PC-3 (cell line): ENCODE measurements around the gene ZNF668. TPM values are rescaled to one million over a fixed set of nuclear protein-coding genes. Genes with fewer than 3 reads are reported as not detected.

ENCODE experiments used
- ATAC-seq: fragments of 200-7000 bp; cut with Tn5 transposase; 2 replicates; pipeline ENCODE4 v1.9.1; 2020; ENCODE audit warnings: mild to moderate bottlenecking, moderate library complexity
- BruUV-seq: library from RNA; stranded (reverse); fragments of 400-500 nt; replicated peaks from 2 replicates; lab custom pipeline; 2021; lab: Mats Ljungman, UMichigan
- CTCF ChIA-PET: fragments of 300-600 bp; sonication (Branson Sonifier 250); formaldehyde crosslinking; loops from one replicate; lab custom pipeline; 2022; ENCODE audit warnings: antibody characterized with exemption; lab: Charles Lee
- POLR2A ChIA-PET: fragments of 300-600 bp; sonication (Branson Sonifier 250); formaldehyde crosslinking; loops from one replicate; lab custom pipeline; 2022; ENCODE audit warnings: antibody characterized with exemption; ENCODE audit not compliant: unreplicated experiment; lab: Charles Lee
- DNase-seq: peaks from one replicate; pipeline ENCODE4 v3.0.0-alpha.2; 2015
- H2AFZ ChIP-seq: fragments of 300-600 bp; sonication (generic); 2 replicates; pipeline ENCODE4 v1.6.0; 2016; ENCODE audit warnings: antibody characterized with exemption, low read length
- H3F3A ChIP-seq: fragments of 300-600 bp; sonication (generic); one replicate; pipeline ENCODE4 v1.6.0; 2017; ENCODE audit warnings: antibody characterized with exemption, low read length, control low read depth, mild to moderate bottlenecking; ENCODE audit not compliant: unreplicated experiment
- H3K27ac ChIP-seq: fragments of 300-600 bp; sonication (generic); 2 replicates; pipeline ENCODE4 v1.5.1; 2016; ENCODE audit warnings: mild to moderate bottlenecking, low read length
- H3K27me3 ChIP-seq: fragments of 300-600 bp; sonication (generic); 2 replicates; pipeline ENCODE4 v1.6.1; 2016; ENCODE audit warnings: low read length, mixed read lengths
- H3K36me3 ChIP-seq: fragments of 300-600 bp; sonication (generic); 2 replicates; pipeline ENCODE4 v1.6.1; 2016; ENCODE audit warnings: low read depth, mixed run types, low read length, mixed read lengths
- H3K4me1 ChIP-seq: fragments of 300-600 bp; sonication (generic); 2 replicates; pipeline ENCODE4 v1.5.1; 2016; ENCODE audit warnings: low read length; ENCODE audit not compliant: insufficient read depth
- H3K4me2 ChIP-seq: fragments of 300-600 bp; sonication (generic); 2 replicates; pipeline ENCODE4 v1.6.0; 2016; ENCODE audit warnings: low read length
- H3K4me3 ChIP-seq: fragments of 300-600 bp; sonication (generic); 2 replicates; pipeline ENCODE4 v1.5.1; 2016; ENCODE audit warnings: mild to moderate bottlenecking, low read length, mixed read lengths
- H3K79me2 ChIP-seq: fragments of 300-600 bp; sonication (generic); 2 replicates; pipeline ENCODE4 v1.6.1; 2017; ENCODE audit warnings: low read length, mixed read lengths
- H3K9ac ChIP-seq: fragments of 300-600 bp; sonication (generic); 2 replicates; pipeline ENCODE4 v1.6.0; 2016; ENCODE audit warnings: mild to moderate bottlenecking, low read length
- H3K9me2 ChIP-seq: fragments of 300-600 bp; sonication (generic); replicated peaks from 2 replicates; pipeline ENCODE4 v1.6.1; 2016; ENCODE audit warnings: mixed run types, low read length, mixed read lengths
- H3K9me3 ChIP-seq: fragments of 300-600 bp; sonication (generic); 2 replicates; pipeline ENCODE4 v1.6.1; 2016; ENCODE audit warnings: low read length, mixed read lengths
- H4K20me1 ChIP-seq: fragments of 300-600 bp; sonication (generic); 2 replicates; pipeline ENCODE4 v1.6.1; 2016; ENCODE audit warnings: low read length, mixed read lengths
- EZH2 ChIP-seq: fragments of 300-600 bp; sonication (generic); IDR thresholded peaks from one replicate; pipeline ENCODE4 v1.6.1; 2017; ENCODE audit warnings: antibody characterized with exemption, mild to moderate bottlenecking, low read length; ENCODE audit not compliant: unreplicated experiment
- EZH2phosphoT487 ChIP-seq: fragments of 300-600 bp; sonication (generic); IDR thresholded peaks from 2 replicates; pipeline ENCODE4 v1.6.1; 2018; ENCODE audit warnings: mild to moderate bottlenecking, antibody characterized with exemption, low read length, borderline replicate concordance
- intact Hi-C: fragments of 100-400 bp; cut with micrococcal nuclease; formaldehyde crosslinking; loops from 2 replicates; pipeline ENCODE4 v1.9.0; 2023
- total RNA-seq: library from RNA; depleted of rRNA; stranded (reverse); fragments of >200 nt; gene quantifications from 2 replicates; pipeline ENCODE4 v1.2.3, GENCODE V29; 2014
- TF ChIP-seq, protein P1 (sequence below): fragments of 300-600 bp; sonication (generic); conservative IDR thresholded peaks from 2 replicates; pipeline ENCODE4 v1.5.1; 2017; ENCODE audit warnings: antibody characterized with exemption, low read depth, mild to moderate bottlenecking, low read length

Gene ZNF668
- total RNA-seq, 1 experiment from 2014 or later: 15.6 TPM

DNA sequence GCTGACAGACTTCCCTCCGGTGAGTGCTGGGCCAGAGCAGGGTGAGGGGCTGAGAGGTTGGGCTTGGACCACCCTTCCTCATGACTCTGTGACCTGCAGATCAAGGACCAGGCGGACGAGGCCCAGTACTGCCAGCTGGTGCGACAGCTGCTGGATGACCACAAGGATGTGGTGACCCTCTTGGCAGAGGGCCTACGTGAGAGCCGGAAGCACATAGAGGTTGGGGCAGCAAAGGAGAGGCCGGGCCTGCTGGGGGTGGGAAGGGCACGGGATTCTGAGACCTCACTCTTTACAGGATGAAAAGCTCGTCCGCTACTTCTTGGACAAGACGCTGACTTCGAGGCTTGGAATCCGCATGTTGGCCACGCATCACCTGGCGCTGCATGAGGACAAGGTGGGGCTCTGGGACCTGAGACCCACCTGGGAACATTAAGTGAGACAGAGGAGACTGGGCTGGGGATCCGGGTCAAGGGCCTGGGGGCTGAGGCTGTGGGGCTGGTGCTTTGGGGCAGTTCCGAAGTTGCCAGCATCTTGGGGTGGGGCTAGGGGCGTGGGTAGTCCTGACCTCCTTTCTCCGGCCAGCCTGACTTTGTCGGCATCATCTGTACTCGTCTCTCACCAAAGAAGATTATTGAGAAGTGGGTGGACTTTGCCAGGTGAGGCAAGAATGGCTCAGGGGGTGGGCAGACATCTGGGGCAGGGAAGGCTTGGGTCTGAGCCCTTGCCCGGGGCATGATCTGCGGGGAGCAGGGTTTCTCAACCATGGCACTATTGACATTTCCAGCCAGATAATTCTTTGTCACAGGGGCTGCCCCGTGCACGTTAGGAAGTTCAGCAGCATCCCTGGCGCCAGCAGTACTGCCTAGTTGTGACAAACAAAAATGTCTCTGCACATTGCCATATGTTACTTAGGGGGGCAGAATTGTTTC lies 36.3 kb upstream of the ZNF668 start:
- no peak overlapping the region for H3K4me2 ChIP-seq
- H4K20me1 ChIP-seq: no peaks in the 10 kb centered on the region
- no peak overlapping the region for H3K4me3 ChIP-seq
- no peak overlapping the region for H2AFZ ChIP-seq
- H3K9ac ChIP-seq: no peak overlapping the region
- H3K27me3 ChIP-seq: no peaks in the 10 kb centered on the region
- BruUV-seq: no TSS peak
- H3K4me1 ChIP-seq: peaks cover 23% of the 10 kb centered on the region
- DNase-seq (peak; percentile 41), ATAC-seq (no peak)
- TF ChIP-seq EZH2phosphoT487: no peak
- TF ChIP-seq, protein P1, sequence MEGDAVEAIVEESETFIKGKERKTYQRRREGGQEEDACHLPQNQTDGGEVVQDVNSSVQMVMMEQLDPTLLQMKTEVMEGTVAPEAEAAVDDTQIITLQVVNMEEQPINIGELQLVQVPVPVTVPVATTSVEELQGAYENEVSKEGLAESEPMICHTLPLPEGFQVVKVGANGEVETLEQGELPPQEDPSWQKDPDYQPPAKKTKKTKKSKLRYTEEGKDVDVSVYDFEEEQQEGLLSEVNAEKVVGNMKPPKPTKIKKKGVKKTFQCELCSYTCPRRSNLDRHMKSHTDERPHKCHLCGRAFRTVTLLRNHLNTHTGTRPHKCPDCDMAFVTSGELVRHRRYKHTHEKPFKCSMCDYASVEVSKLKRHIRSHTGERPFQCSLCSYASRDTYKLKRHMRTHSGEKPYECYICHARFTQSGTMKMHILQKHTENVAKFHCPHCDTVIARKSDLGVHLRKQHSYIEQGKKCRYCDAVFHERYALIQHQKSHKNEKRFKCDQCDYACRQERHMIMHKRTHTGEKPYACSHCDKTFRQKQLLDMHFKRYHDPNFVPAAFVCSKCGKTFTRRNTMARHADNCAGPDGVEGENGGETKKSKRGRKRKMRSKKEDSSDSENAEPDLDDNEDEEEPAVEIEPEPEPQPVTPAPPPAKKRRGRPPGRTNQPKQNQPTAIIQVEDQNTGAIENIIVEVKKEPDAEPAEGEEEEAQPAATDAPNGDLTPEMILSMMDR: no peak
- TF ChIP-seq EZH2: no peak
- ChIA-PET CTCF (no interaction called here), POLR2A (no interaction called here)
- intact Hi-C loops: no loop called here
- H3F3A ChIP-seq: no peaks in the 10 kb centered on the region
- H3K79me2 ChIP-seq: peaks cover 15% of the 10 kb centered on the region
- no peaks in the 10 kb centered on the region for H3K9me2 ChIP-seq
- H3K9me3 ChIP-seq: no peaks in the 10 kb centered on the region
- peaks cover 9% of the 10 kb centered on the region; the same call in 1 of the 2 replicates for H3K36me3 ChIP-seq
- no peak overlapping the region for H3K27ac ChIP-seq

DNA sequence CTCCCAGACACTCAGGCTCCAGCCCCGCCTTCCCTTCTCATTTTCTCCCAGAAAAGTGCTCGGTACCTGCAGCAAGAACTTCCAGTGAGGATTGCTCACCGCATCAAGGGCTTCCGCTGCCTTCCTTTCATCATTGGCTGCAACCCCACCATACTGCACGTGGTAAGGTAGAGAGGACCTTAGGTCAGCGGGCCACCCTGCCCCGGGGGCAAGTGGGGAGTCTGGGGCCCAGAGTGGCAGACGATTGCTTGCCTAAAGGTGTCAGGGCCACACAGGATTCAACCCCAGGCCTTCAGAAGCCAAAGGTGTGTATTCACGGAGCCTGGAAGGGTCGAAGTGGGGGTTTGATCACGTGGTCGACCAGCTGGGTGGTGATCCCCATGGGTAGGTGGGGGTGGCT lies 35.6 kb upstream of the ZNF668 start:
- no peak overlapping the region for H3K9ac ChIP-seq
- H3K4me3 ChIP-seq: no peak overlapping the region
- intact Hi-C loops: no loop called here
- H3K27ac ChIP-seq: no peak overlapping the region
- peaks cover 9% of the 10 kb centered on the region; the same call in 1 of the 2 replicates for H3K36me3 ChIP-seq
- peak overlapping the region; percentile 88; the same call in 1 of the 2 replicates for H3K4me2 ChIP-seq
- H3K27me3 ChIP-seq: no peaks in the 10 kb centered on the region
- CTCF ChIA-PET: no interaction called here
- DNase-seq (no peak), ATAC-seq (no peak)
- no peaks in the 10 kb centered on the region for H3F3A ChIP-seq
- H2AFZ ChIP-seq: no peak overlapping the region
- no TSS peak for BruUV-seq
- H3K9me2 ChIP-seq: no peaks in the 10 kb centered on the region
- H4K20me1 ChIP-seq: no peaks in the 10 kb centered on the region
- no peaks in the 10 kb centered on the region for H3K9me3 ChIP-seq
- peaks cover 23% of the 10 kb centered on the region for H3K4me1 ChIP-seq
- TF ChIP-seq EZH2 (no peak), EZH2phosphoT487 (no peak)
- TF ChIP-seq, protein P1: no peak
- H3K79me2 ChIP-seq: peaks cover 15% of the 10 kb centered on the region
- POLR2A ChIA-PET: no interaction called here
